GM23338 (cell line): ENCODE data around the gene ALDH1A1. TPM values are rescaled to one million over a fixed set of nuclear protein-coding genes. Genes with fewer than 3 reads are reported as not detected.

Experiments
- ATAC-seq: fragments of 200-7000 bp; cut with Tn5 transposase; 3 replicates; pipeline ENCODE4 v1.9.1; 2020
- DNase-seq: peaks from one replicate; pipeline ENCODE4 v3.0.0-alpha.2; 2015; ENCODE audit warnings: low spot score
- H2AFZ ChIP-seq: fragments of 200-600 bp; sonication (generic); 2 replicates; pipeline ENCODE4 v1.8.0; 2016; ENCODE audit warnings: antibody characterized with exemption, mild to moderate bottlenecking, moderate library complexity
- H3F3A ChIP-seq: fragments of 200-600 bp; sonication (generic); replicated peaks from 2 replicates; pipeline ENCODE4 v1.8.0; 2017; ENCODE audit warnings: antibody characterized with exemption, mixed run types, low read depth
- H3K27ac ChIP-seq: fragments of 200-600 bp; sonication (generic); 2 replicates; pipeline ENCODE4 v1.6.1; 2016; ENCODE audit warnings: low read depth
- H3K27me3 ChIP-seq: fragments of 200-600 bp; sonication (generic); 2 replicates; pipeline ENCODE4 v1.8.0; 2016; ENCODE audit warnings: mild to moderate bottlenecking, mixed run types, moderate library complexity; ENCODE audit not compliant: insufficient read depth
- H3K36me3 ChIP-seq: fragments of 200-600 bp; sonication (generic); 2 replicates; pipeline ENCODE4 v1.8.0; 2016; ENCODE audit warnings: mild to moderate bottlenecking; ENCODE audit not compliant: insufficient read depth
- H3K4me1 ChIP-seq: fragments of 200-600 bp; sonication (generic); 2 replicates; pipeline ENCODE4 v1.8.0; 2016; ENCODE audit warnings: mild to moderate bottlenecking, moderate library complexity; ENCODE audit not compliant: insufficient read depth
- H3K4me2 ChIP-seq: fragments of 200-600 bp; sonication (generic); 2 replicates; pipeline ENCODE4 v1.7.1; 2017; ENCODE audit warnings: mixed run types
- H3K4me3 ChIP-seq: fragments of 200-600 bp; sonication (generic); 2 replicates; pipeline ENCODE4 v1.6.1; 2016; ENCODE audit warnings: mixed run types
- H3K79me2 ChIP-seq: fragments of 200-600 bp; sonication (generic); replicated peaks from 2 replicates; pipeline ENCODE4 v1.8.0; 2017; ENCODE audit warnings: mild to moderate bottlenecking; ENCODE audit not compliant: insufficient read depth
- H3K9me2 ChIP-seq: fragments of 200-600 bp; sonication (generic); 2 replicates; pipeline ENCODE4 v1.8.0; 2017; ENCODE audit not compliant: insufficient read depth
- H4K20me1 ChIP-seq: fragments of 200-600 bp; sonication (generic); replicated peaks from 2 replicates; pipeline ENCODE4 v1.8.0; 2017; ENCODE audit warnings: mild to moderate bottlenecking; ENCODE audit not compliant: insufficient read depth
- H3K27ac Mint-ChIP-seq: 2 replicates; pipeline ENCODE4 v1.8.0; 2020; ENCODE audit warnings: inconsistent platforms, mild to moderate bottlenecking, moderate library complexity, mixed read lengths
- H3K27me3 Mint-ChIP-seq: 3 replicates; pipeline ENCODE4 v1.8.0; 2022; ENCODE audit warnings: low read depth, mild to moderate bottlenecking, moderate library complexity, mixed read lengths, inconsistent platforms; ENCODE audit not compliant: insufficient read depth, poor library complexity
- H3K36me3 Mint-ChIP-seq: 3 replicates; pipeline ENCODE4 v1.8.0; 2021; ENCODE audit warnings: low read depth, mild to moderate bottlenecking, inconsistent platforms, moderate library complexity, mixed read lengths
- H3K4me1 Mint-ChIP-seq: 3 replicates; pipeline ENCODE4 v1.8.0; 2020; ENCODE audit warnings: mild to moderate bottlenecking, inconsistent platforms, mixed read lengths
- H3K4me3 Mint-ChIP-seq: 3 replicates; pipeline ENCODE4 v1.8.0; 2021; ENCODE audit warnings: moderate library complexity, mild to moderate bottlenecking, inconsistent platforms, mixed read lengths
- H3K9me3 Mint-ChIP-seq: 3 replicates; pipeline ENCODE4 v1.8.0; 2020; ENCODE audit warnings: moderate library complexity, mild to moderate bottlenecking, inconsistent platforms, mixed read lengths
- CREB1 ChIP-seq: fragments of 250-450 bp; sonication (Bioruptor Pico); IDR thresholded peaks from 2 replicates; pipeline ENCODE4 v1.5.0; 2020; ENCODE audit warnings: low read depth, mild to moderate bottlenecking, moderate library complexity
- CTCF ChIP-seq, 2 experiments: fragments of 200-600 bp in 1 of 2; sonication (generic) in 1 of 2; conservative IDR thresholded peaks; 2 replicates each; pipeline versions ENCODE4 v1.5.1 to v1.6.1; 2016 to 2017; ENCODE audit warnings: antibody characterized with exemption in 2 of 2, low read depth in 2 of 2, mild to moderate bottlenecking in 2 of 2, moderate library complexity in 1 of 2
- ETS1 ChIP-seq: IDR thresholded peaks from 2 replicates; pipeline ENCODE4 v1.6.1; 2016; ENCODE audit warnings: antibody characterized with exemption
- EZH2 ChIP-seq: fragments of 200-600 bp; sonication (generic); IDR thresholded peaks from one replicate; pipeline ENCODE4 v1.8.0; 2017; ENCODE audit warnings: antibody characterized with exemption, mild to moderate bottlenecking, low read depth; ENCODE audit not compliant: unreplicated experiment
- EZH2phosphoT487 ChIP-seq: fragments of 200-600 bp; sonication (generic); IDR thresholded peaks from one replicate; pipeline ENCODE4 v1.8.1; 2018; ENCODE audit warnings: antibody characterized with exemption; ENCODE audit not compliant: unreplicated experiment
- JUNB ChIP-seq: IDR thresholded peaks from one replicate; pipeline ENCODE4 v1.6.1; 2016; ENCODE audit warnings: antibody characterized with exemption; ENCODE audit not compliant: unreplicated experiment
- NANOG ChIP-seq: IDR thresholded peaks from 2 replicates; pipeline ENCODE4 v1.6.1; 2016; ENCODE audit warnings: antibody characterized with exemption, borderline replicate concordance
- POLR2AphosphoS5 ChIP-seq: IDR thresholded peaks from 2 replicates; pipeline ENCODE4 v1.6.1; 2016; ENCODE audit warnings: antibody characterized with exemption, low read depth
- REST ChIP-seq: IDR thresholded peaks from one replicate; pipeline ENCODE4 v1.6.1; 2018; ENCODE audit warnings: antibody characterized with exemption; ENCODE audit not compliant: unreplicated experiment
- STAT1 ChIP-seq: IDR thresholded peaks from one replicate; pipeline ENCODE4 v1.6.1; 2016; ENCODE audit warnings: antibody characterized with exemption; ENCODE audit not compliant: unreplicated experiment
- ZNF331 ChIP-seq: fragments of 250-450 bp; sonication (Bioruptor Pico); IDR thresholded peaks from 2 replicates; pipeline ENCODE4 v1.5.0; 2020; ENCODE audit warnings: low read depth, mild to moderate bottlenecking, moderate library complexity
- polyA plus RNA-seq: library from polyadenylated mRNA; unstranded; fragments of >200 nt; fragmentation: Nextera tagmentation; extraction: Ambion mirVana; gene quantifications from 2 replicates; pipeline ENCODE4 v1.2.1, GENCODE V29; 2016
- total RNA-seq: library from RNA; depleted of rRNA; stranded (reverse); fragments of >200 nt; shearing (Covaris generic); gene quantifications from 2 replicates; pipeline ENCODE4 v1.2.3, GENCODE V29; 2014

ALDH1A1 gene
- total and polyA plus RNA-seq, 2 experiments from 2014 or later = 2.1 to 3.4 TPM

GRCh38 chr9:72914750-72915149, 38.1 kb downstream of the ALDH1A1 start:
- no peaks in the 10 kb centered on the region for H4K20me1 ChIP-seq
- H3K4me3 ChIP-seq = no peak overlapping the region
- Mint-ChIP-seq H3K9me3 (no peaks in the 10 kb centered on the region), H3K36me3 (no peaks in the 10 kb centered on the region), H3K27ac (no peak overlapping the region), H3K4me3 (no peak overlapping the region), H3K4me1 (peaks cover 11% of the 10 kb centered on the region), H3K27me3 (no peaks in the 10 kb centered on the region)
- no peaks in the 10 kb centered on the region for H3K36me3 ChIP-seq
- H3K27me3 ChIP-seq = no peaks in the 10 kb centered on the region
- ATAC-seq = no peak
- no peak overlapping the region for H3K4me2 ChIP-seq
- no peaks in the 10 kb centered on the region for H3K4me1 ChIP-seq
- DNase-seq = no peak
- H3K79me2 ChIP-seq = no peaks in the 10 kb centered on the region
- H3K9me2 ChIP-seq = no peaks in the 10 kb centered on the region
- H2AFZ ChIP-seq = no peak overlapping the region
- TF ChIP-seq ZNF331 (CRISPR knock-in tag) = no peak
- TF ChIP-seq CTCF (conservative IDR thresholded peaks at IDR 0.05; ENCODE audit: low read depth in 2 of 2) = no peak
- TF ChIP-seq STAT1 = no peak
- no peak for TF ChIP-seq EZH2
- TF ChIP-seq CREB1 (CRISPR knock-in tag) = no peak
- no peak overlapping the region for H3K27ac ChIP-seq
- H3F3A ChIP-seq = no peaks in the 10 kb centered on the region

GRCh38 chr9:72913382-72914009, 39.4 kb downstream of the ALDH1A1 start:
- Mint-ChIP-seq H3K27ac (no peak overlapping the region), H3K9me3 (no peaks in the 10 kb centered on the region), H3K4me3 (no peak overlapping the region), H3K27me3 (no peaks in the 10 kb centered on the region), H3K36me3 (no peaks in the 10 kb centered on the region), H3K4me1 (peaks cover 8% of the 10 kb centered on the region; the same call in 2 of the 3 replicates)
- Histone ChIP-seq H3K79me2 (no peaks in the 10 kb centered on the region), H3K4me1 (no peaks in the 10 kb centered on the region), H3K27ac (no peak overlapping the region), H4K20me1 (no peaks in the 10 kb centered on the region), H3K4me2 (no peak overlapping the region), H3F3A (no peaks in the 10 kb centered on the region), H3K4me3 (no peak overlapping the region), H3K9me2 (no peaks in the 10 kb centered on the region), H2AFZ (no peak overlapping the region), H3K27me3 (no peaks in the 10 kb centered on the region), H3K36me3 (no peaks in the 10 kb centered on the region)
- DNase-seq = no peak
- ATAC-seq = no peak
- TF ChIP-seq ZNF331 (CRISPR knock-in tag) = no peak
- TF ChIP-seq EZH2 = no peak
- TF ChIP-seq ETS1 = no peak
- TF ChIP-seq CREB1 (CRISPR knock-in tag) = no peak
- no peak for TF ChIP-seq EZH2phosphoT487
- no peak for TF ChIP-seq JUNB
- TF ChIP-seq STAT1 = no peak
- TF ChIP-seq NANOG = no peak
- no peak for TF ChIP-seq CTCF (conservative IDR thresholded peaks at IDR 0.05; ENCODE audit: low read depth in 2 of 2)
- TF ChIP-seq REST = no peak
- no peak for TF ChIP-seq POLR2AphosphoS5
